ACHN (cell line): Measurements from ENCODE around the gene TNFSF9.
"Not testable (repeated sequence)": the region's sequence is repeated elsewhere in the genome, so short reads cannot be mapped to it uniquely, and the experiment has no call there.

Experiments used
- DNase-seq: peaks from one replicate; pipeline ENCODE4 v3.0.0-alpha.2; 2015
- in situ Hi-C: cut with HindIII; loops from 2 replicates; pipeline ENCODE4 v1.10.0; 2017; ENCODE audit warnings: low sequenced_read_pairs, low pct_ligation_motif_present, low pct_unique_long_range_greater_than_20kb

TNFSF9 gene

DNA sequence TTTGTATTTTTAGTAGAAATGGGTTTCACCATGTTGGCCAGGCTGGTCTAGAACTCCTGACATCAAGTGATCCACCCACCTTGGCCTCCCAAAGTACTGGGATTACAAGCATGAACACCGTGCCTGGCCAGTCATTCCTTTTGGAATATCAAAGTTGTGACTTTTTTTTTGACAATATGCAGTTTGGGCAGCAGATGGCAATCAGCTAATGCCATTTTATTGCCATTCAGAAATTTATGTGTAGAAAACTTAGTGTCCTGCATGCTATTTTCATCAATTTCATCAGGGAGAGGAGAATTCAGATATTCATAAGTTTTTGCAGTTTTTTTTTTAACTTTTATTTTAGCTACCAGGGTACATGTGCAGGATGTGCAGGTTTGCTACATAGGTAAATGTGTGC, 31.6 kb downstream of the TNFSF9 start:
- in situ Hi-C loops, DNase-seq: not testable (repeated sequence)

- in situ Hi-C loops, result no loop called here
- peak; percentile 22 for DNase-seq
Observed at GRCh38 chr19:6564393-6564792, 33.6 kb downstream of the TNFSF9 start.

DNA sequence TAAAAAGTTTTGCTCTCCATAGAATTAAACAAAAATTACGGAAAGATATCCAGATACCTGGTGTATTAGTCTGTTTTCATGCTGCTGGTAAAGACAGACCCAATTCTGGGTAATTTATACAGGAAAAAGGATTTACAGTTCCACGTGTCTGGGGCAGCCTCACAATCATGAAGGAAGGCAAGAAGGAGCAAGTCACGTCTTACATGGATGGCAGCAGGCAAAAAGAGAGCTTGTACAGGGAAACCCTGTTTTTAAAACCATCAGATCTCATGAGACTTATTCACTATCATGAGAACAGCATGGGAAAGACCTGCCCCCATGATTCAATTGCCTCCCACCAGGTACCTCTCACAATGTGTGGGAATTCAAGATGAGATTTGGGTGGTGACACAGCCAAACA, 35.9 kb downstream of the TNFSF9 start:
- DNase-seq, in situ Hi-C loops: not testable (repeated sequence)

GRCh38 chr19:6568010-6568526, 37.2 kb downstream of the TNFSF9 start:
- in situ Hi-C loops, result no loop called here
- DNase-seq, result no peak

DNA sequence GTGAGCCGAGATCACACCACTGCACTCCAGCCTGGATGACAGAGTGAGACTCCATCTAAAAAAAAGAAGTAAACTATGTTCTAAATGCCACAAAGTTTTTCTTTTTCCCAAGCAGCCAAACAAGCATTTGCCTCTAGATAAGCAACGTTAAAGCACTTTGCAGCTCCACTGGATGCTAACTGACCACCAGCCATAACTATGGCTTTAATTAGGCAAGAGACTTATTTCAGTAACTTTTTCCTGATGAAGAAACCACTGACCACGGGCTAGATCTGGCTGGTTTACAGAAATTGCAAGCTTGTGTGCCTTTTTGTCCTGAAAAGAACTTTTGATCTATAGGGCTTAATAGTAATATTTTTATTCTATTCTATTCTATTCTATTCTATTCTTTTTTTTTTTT, 38.0 kb downstream of the TNFSF9 start:
- no peak for DNase-seq
- in situ Hi-C loops, result no loop called here

- in situ Hi-C loops, result no loop called here
- no peak for DNase-seq
Observed at GRCh38 chr19:6570764-6571163, 39.9 kb downstream of the TNFSF9 start.

- in situ Hi-C loops, result no loop called here
- no peak for DNase-seq
Observed at GRCh38 chr19:6571167-6571566, 40.3 kb downstream of the TNFSF9 start.

DNA sequence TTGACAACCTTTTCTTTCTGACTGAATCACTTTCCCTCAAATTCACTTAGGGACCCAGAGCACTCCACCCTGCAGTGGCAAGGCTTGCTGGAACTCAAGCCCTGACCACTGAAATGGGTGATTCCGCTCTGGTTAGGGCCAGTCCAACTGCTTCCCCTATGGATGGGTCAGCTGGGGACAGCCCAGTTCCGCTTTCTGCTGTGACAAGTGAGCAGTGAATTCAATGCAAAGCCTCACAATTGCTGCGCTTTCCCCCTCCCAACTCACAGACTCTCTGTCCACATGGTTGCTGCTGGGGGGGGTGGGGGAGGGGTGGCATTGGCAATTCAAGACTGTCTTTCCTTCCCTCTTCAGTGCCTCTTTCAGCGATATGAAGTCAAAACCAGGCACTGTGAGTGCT, 41.4 kb downstream of the TNFSF9 start:
- no peak for DNase-seq
- in situ Hi-C loops, result no loop called here

DNA sequence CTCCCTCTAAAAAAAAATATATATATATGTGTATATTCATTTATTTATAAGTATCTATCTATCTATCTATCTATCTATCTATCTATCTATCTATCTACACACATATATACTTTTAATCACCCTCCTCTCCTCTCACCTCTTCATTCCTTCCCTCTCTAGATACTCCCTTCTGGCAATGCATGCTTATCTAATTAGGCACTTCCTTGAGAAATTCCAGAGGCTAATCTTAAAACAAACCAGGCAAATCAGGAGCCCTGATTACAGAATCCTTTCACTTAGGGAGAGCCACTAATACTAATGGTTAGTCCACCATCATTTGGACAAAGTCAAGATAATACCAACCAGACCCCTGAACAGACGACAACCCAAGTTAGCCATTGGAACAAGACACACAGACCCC, 42.5 kb downstream of the TNFSF9 start:
- in situ Hi-C loops, result no loop called here
- DNase-seq, result no peak

DNA sequence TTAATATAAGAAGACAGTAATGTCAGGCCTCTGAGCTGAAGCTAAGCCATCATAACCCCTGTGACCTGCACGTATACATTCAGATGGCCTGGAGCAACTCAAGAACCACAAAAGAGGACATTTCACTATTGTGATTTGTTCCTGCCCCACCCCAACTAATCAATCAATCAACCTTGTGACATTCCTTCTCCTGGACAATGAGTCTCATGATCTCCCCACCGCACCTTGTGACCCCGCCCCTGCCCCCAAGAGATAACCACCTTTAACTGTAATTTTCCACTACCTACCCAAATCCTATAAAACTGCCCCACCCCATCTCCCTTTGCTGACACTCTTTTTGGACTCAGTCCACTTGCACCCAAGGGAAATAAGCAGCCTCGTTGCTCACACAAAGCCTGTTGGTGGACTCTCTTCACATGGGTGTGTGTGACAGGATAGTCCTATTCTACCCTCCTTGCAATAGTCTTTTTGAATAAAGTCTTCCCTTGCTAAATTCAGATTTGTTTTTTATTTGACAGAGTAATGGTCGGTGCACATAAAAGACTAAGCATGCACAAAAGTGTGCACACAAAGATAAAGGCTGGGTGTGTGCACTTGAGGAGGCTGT, 46.1 kb downstream of the TNFSF9 start:
- in situ Hi-C loops, result no loop called here
- no peak for DNase-seq

DNA sequence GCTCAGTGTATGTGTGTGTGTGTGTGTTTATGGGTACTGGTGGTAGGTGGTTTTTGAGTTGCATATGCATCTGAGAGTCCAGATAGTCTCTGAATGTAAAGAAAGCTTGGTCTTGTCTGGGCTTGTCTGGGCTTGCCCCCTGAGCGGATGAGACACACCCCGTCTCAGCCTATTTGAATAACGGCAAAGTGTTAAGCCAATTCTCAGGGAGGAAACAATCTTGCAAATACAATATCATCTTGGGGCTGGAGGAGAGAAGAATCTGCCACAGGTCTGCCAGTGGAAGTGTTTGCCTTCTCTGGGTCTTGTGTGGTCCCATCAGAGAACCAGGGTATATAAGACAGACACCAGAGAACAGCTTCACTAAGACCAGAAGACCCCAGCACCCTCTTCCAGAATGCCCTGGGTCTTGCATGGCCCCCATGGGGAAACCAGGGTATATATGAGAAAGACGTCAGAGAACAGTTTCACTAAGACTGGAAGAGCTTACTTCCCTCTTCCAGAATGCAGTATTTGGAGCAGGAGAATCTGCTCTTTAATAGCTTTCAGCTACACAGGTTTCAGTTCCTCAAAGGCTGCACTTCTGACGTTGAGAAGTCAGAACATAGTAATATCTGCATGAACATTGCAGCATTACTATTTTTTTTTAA, 46.8 kb downstream of the TNFSF9 start:
- DNase-seq, result no peak
- in situ Hi-C loops, result no loop called here

GRCh38 chr19:6579450-6580178, 48.8 kb downstream of the TNFSF9 start:
- in situ Hi-C loops, result no loop called here
- no peak for DNase-seq

- in situ Hi-C loops, result no loop called here
- peak; percentile 95 for DNase-seq
Observed at GRCh38 chr19:6580313-6580712, 49.5 kb downstream of the TNFSF9 start.

DNA sequence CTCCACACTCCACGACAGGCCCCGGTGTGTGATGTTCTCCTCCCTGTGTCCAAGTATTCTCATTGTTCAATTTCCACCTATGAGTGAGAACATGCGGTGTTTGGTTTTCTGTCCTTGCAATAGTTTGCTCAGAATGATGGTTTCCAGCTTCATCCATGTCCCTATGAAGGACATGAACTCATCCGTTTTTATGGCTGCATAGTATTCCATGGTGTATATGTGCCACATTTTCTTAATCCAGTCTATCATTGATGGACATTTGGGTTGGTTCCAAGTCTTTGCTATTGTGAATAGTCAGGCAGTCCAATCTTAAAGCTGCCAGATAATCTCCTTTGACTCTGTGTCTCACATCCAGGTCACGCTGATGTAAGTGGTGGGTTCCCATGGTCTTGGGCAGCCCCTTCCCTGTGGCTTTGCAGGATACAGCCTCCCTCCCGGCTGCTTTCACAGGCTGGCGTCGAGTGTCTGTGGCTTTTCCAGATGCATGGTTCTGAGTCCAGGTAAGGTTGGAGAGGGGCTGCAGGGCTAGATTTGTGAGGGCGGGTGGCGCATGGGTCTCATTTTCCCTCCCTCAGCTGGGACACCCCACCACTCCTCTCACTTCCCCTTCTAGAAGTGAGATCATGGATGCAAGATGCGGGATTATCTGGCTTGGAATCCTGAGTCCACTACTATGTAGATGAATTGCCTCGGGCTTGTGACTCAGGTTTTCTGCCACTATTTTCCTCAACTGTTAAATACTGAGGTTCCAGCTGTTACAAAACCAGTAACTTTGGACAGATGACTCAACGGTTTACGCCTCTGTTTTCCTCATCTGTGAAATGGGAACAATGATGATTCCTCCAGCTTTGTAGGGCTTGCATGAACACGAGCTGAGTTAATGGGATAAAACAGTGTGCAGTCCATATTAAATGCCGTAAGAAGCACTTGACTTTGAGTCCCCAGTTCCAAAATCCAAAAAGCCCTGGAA, 52.0 kb downstream of the TNFSF9 start:
- DNase-seq, in situ Hi-C loops: not testable (repeated sequence)
